HEK293 (cell line): ENCODE results near the gene CCDC116.

Experiments used
- CTCF ChIA-PET: fragments of 350-600 bp; formaldehyde crosslinking; extraction: SDS; loops from one replicate; lab custom pipeline; 2021; ENCODE audit warnings: antibody characterized with exemption; lab: Yijun Ruan, JAX
- POLR2A ChIA-PET: fragments of 300-600 bp; formaldehyde crosslinking; extraction: SDS; loops from one replicate; lab custom pipeline; 2020; ENCODE audit warnings: antibody characterized with exemption, inconsistent platforms; lab: Yijun Ruan, JAX
- H3K27ac ChIP-seq: fragments of 200-500 bp; sonication (Bioruptor generic); 2 replicates; pipeline ENCODE4 v1.5.1; 2014; ENCODE audit warnings: low read depth, low read length, control low read depth, inconsistent platforms; ENCODE audit errors: extremely low read depth
- H3K36me3 ChIP-seq, 2 experiments: fragments of 200-500 bp in 1 of 2; sonication (Bioruptor generic) in 1 of 2; 1 replicate in 1 of 2; 2 replicates in 1 of 2; pipeline ENCODE4 v1.5.1; 2014 to 2017; ENCODE audit warnings: inconsistent platforms in 2 of 2, low read length in 2 of 2; ENCODE audit not compliant: control insufficient read depth in 2 of 2, insufficient read depth in 1 of 2
- H3K4me1 ChIP-seq: fragments of 200-500 bp; sonication (Bioruptor generic); 2 replicates; pipeline ENCODE4 v1.5.1; 2014; ENCODE audit warnings: mild to moderate bottlenecking, low read length, inconsistent platforms; ENCODE audit not compliant: control insufficient read depth, insufficient read depth
- H3K4me3 ChIP-seq: 2 replicates; pipeline ENCODE4 v1.5.1; 2011; ENCODE audit warnings: low read depth, mild to moderate bottlenecking, control low read depth, low read length, moderate library complexity
- H3K9me3 ChIP-seq: fragments of 200-500 bp; sonication (Bioruptor generic); 2 replicates; pipeline ENCODE4 v1.5.1; 2014; ENCODE audit warnings: low read depth, low read length, inconsistent platforms; ENCODE audit not compliant: control insufficient read depth, insufficient read depth
- BCL11B ChIP-seq: fragments of 450-650 bp; formaldehyde crosslinking; IDR thresholded peaks from 2 replicates; pipeline ENCODE4 v1.5.1; 2016; ENCODE audit warnings: low read depth, missing biosample characterization, missing genetic modification characterization
- GLIS1 ChIP-seq: fragments of 450-650 bp; formaldehyde crosslinking; IDR thresholded peaks from 2 replicates; pipeline ENCODE4 v1.5.1; 2016; ENCODE audit warnings: missing biosample characterization, missing genetic modification characterization
- IKZF3 ChIP-seq: fragments of 450-650 bp; IDR thresholded peaks from 2 replicates; pipeline ENCODE4 v1.5.0; 2018; ENCODE audit warnings: missing biosample characterization, mild to moderate bottlenecking, missing genetic modification characterization, moderate library complexity
- PRDM10 ChIP-seq: fragments of 450-650 bp; formaldehyde crosslinking; IDR thresholded peaks from 2 replicates; pipeline ENCODE4 v1.5.1; 2016; ENCODE audit warnings: missing biosample characterization, missing genetic modification characterization
- PRDM6 ChIP-seq: fragments of 450-650 bp; formaldehyde crosslinking; IDR thresholded peaks from 2 replicates; pipeline ENCODE4 v1.5.1; 2017; ENCODE audit warnings: missing biosample characterization, missing genetic modification characterization
- REST ChIP-seq: fragments of 450-650 bp; formaldehyde crosslinking; IDR thresholded peaks from 2 replicates; pipeline ENCODE4 v1.5.1; 2016; ENCODE audit warnings: missing biosample characterization, missing genetic modification characterization
- SALL2 ChIP-seq: fragments of 450-650 bp; formaldehyde crosslinking; IDR thresholded peaks from 2 replicates; pipeline ENCODE4 v1.5.0; 2017; ENCODE audit warnings: missing biosample characterization, mild to moderate bottlenecking, missing genetic modification characterization, borderline replicate concordance
- SP7 ChIP-seq: fragments of 450-650 bp; formaldehyde crosslinking; IDR thresholded peaks from 2 replicates; pipeline ENCODE4 v1.5.1; 2016; ENCODE audit warnings: missing biosample characterization, missing genetic modification characterization
- YY1 ChIP-seq: fragments of 450-650 bp; formaldehyde crosslinking; IDR thresholded peaks from 2 replicates; pipeline ENCODE4 v1.5.1; 2018; ENCODE audit warnings: missing biosample characterization, missing genetic modification characterization
- ZBTB17 ChIP-seq: fragments of 450-650 bp; formaldehyde crosslinking; IDR thresholded peaks from 2 replicates; pipeline ENCODE4 v1.5.1; 2016; ENCODE audit warnings: missing biosample characterization, missing genetic modification characterization
- ZBTB20 ChIP-seq: fragments of 450-650 bp; formaldehyde crosslinking; IDR thresholded peaks from 2 replicates; pipeline ENCODE4 v1.5.1; 2016; ENCODE audit warnings: missing biosample characterization, missing genetic modification characterization
- ZIC2 ChIP-seq: fragments of 450-650 bp; formaldehyde crosslinking; IDR thresholded peaks from 2 replicates; pipeline ENCODE4 v1.5.1; 2016; ENCODE audit warnings: missing biosample characterization, missing genetic modification characterization
- ZNF174 ChIP-seq: fragments of 450-650 bp; formaldehyde crosslinking; IDR thresholded peaks from 2 replicates; pipeline ENCODE4 v1.5.0; 2017; ENCODE audit warnings: missing biosample characterization, mild to moderate bottlenecking, missing genetic modification characterization
- ZNF18 ChIP-seq: fragments of 450-650 bp; formaldehyde crosslinking; IDR thresholded peaks from 2 replicates; pipeline ENCODE4 v1.5.1; 2016; ENCODE audit warnings: missing biosample characterization, missing genetic modification characterization
- ZNF19 ChIP-seq: fragments of 450-650 bp; formaldehyde crosslinking; IDR thresholded peaks from 2 replicates; pipeline ENCODE4; 2016; ENCODE audit warnings: missing biosample characterization, missing genetic modification characterization, low read depth
- ZNF335 ChIP-seq: fragments of 450-650 bp; formaldehyde crosslinking; conservative IDR thresholded peaks from 2 replicates; pipeline ENCODE4 v1.5.1; 2016; ENCODE audit warnings: missing biosample characterization, missing genetic modification characterization
- ZNF394 ChIP-seq: fragments of 450-650 bp; formaldehyde crosslinking; IDR thresholded peaks from 2 replicates; pipeline ENCODE4 v1.5.1; 2016; ENCODE audit warnings: missing biosample characterization, missing genetic modification characterization, mild to moderate bottlenecking, moderate library complexity, borderline replicate concordance
- ZNF426 ChIP-seq: fragments of 450-650 bp; formaldehyde crosslinking; IDR thresholded peaks from 2 replicates; pipeline ENCODE4 v1.5.1; 2017; ENCODE audit warnings: missing biosample characterization, missing genetic modification characterization, mild to moderate bottlenecking, inconsistent platforms, moderate library complexity
- ZNF48 ChIP-seq: fragments of 450-650 bp; formaldehyde crosslinking; IDR thresholded peaks from 2 replicates; pipeline ENCODE4 v1.5.1; 2016; ENCODE audit warnings: missing biosample characterization, missing genetic modification characterization
- ZNF488 ChIP-seq: fragments of 450-650 bp; formaldehyde crosslinking; IDR thresholded peaks from 2 replicates; pipeline ENCODE4 v1.5.1; 2016; ENCODE audit warnings: missing biosample characterization, missing genetic modification characterization
- ZNF501 ChIP-seq: fragments of 450-650 bp; formaldehyde crosslinking; IDR thresholded peaks from 2 replicates; pipeline ENCODE4 v1.5.1; 2016; ENCODE audit warnings: missing biosample characterization, missing genetic modification characterization
- ZNF558 ChIP-seq: fragments of 450-650 bp; formaldehyde crosslinking; IDR thresholded peaks from 2 replicates; pipeline ENCODE4 v1.5.1; 2016; ENCODE audit warnings: missing biosample characterization, missing genetic modification characterization
- ZNF596 ChIP-seq: fragments of 450-650 bp; IDR thresholded peaks from 2 replicates; pipeline ENCODE4 v1.5.0; 2018; ENCODE audit warnings: missing biosample characterization, mild to moderate bottlenecking, missing genetic modification characterization, moderate library complexity
- ZNF600 ChIP-seq: fragments of 450-650 bp; formaldehyde crosslinking; IDR thresholded peaks from 2 replicates; pipeline ENCODE4 v1.5.1; 2016; ENCODE audit warnings: missing biosample characterization, missing genetic modification characterization
- ZNF621 ChIP-seq: fragments of 450-650 bp; formaldehyde crosslinking; IDR thresholded peaks from 2 replicates; pipeline ENCODE4 v1.5.1; 2017; ENCODE audit warnings: missing biosample characterization, missing genetic modification characterization
- ZNF623 ChIP-seq: fragments of 450-650 bp; formaldehyde crosslinking; IDR thresholded peaks from 2 replicates; pipeline ENCODE4 v1.5.1; 2016; ENCODE audit warnings: missing biosample characterization, missing genetic modification characterization

CCDC116 gene

GRCh38 chr22:21651521-21652009, 19.0 kb downstream of the CCDC116 start (continued):
- 0 out of 2 replicates have a peak, but pooled peaks have one; percentile 6 for TF ChIP-seq SP7 (tag by site-specific recombination)
- peak; percentile 87; the same call in 1 of the 2 replicates for TF ChIP-seq ZBTB20 (tag by site-specific recombination)
- peak; percentile 26; the same call in 1 of the 2 replicates for TF ChIP-seq ZBTB17
- TF ChIP-seq IKZF3 = peak; percentile 42; the same call in 1 of the 2 replicates
- TF ChIP-seq ZNF600 (tag by site-specific recombination) = peak; percentile 66
- peak; percentile 83 for TF ChIP-seq ZNF335 (tag by site-specific recombination)
- 0 out of 2 replicates have a peak, but pooled peaks have one; percentile 9 for TF ChIP-seq ZNF501
- peak; percentile 48; the same call in 1 of the 2 replicates for TF ChIP-seq PRDM10 (tag by site-specific recombination)
- TF ChIP-seq GLIS1 (tag by site-specific recombination) = peak; percentile 74
- TF ChIP-seq ZIC2 (tag by site-specific recombination) = peak; percentile 92

GRCh38 chr22:21652010-21652546, 19.5 kb downstream of the CCDC116 start:
- Histone ChIP-seq H3K4me3 (peak overlapping the region; percentile 83), H3K27ac (peak overlapping the region; percentile 48; the same call in 1 of the 2 replicates), H3K4me1 (no peaks in the 10 kb centered on the region), H3K36me3 (peaks cover 0 to 36% of the 10 kb centered on the region in 2 experiments; a peak in 2 of 3 replicates), H3K9me3 (no peaks in the 10 kb centered on the region)
- ChIA-PET POLR2A (interaction anchor here (0.6 to 3.2 kb wide), 5 partner anchors 10 to 60 kb away, joined by 4 to 18 read pairs (median 5); partner anchors contain the start of genes PPIL2 and SDF2L1), CTCF (interaction anchor here (1.0 to 4.8 kb wide), 3 partner anchors 9 to 23 kb away, joined by 3 to 25 read pairs (median 3); partner anchors contain the start of genes CCDC116 and SDF2L1)
- TF ChIP-seq ZNF174 (tag by site-specific recombination) (no peak), REST (no peak), ZNF18 (tag by site-specific recombination) (no peak), ZNF488 (tag by site-specific recombination) (no peak), ZNF596 (tag by site-specific recombination) (no peak), ZNF394 (tag by site-specific recombination) (no peak), ZNF426 (tag by site-specific recombination) (no peak), YY1 (tag by site-specific recombination) (peak; percentile 81), ZNF19 (tag by site-specific recombination) (no peak), ZNF558 (tag by site-specific recombination) (no peak), ZNF621 (tag by site-specific recombination) (no peak), BCL11B (tag by site-specific recombination) (peak; percentile 60; the same call in 1 of the 2 replicates), ZNF623 (no peak), ZNF48 (no peak), PRDM6 (tag by site-specific recombination) (no peak), SALL2 (tag by site-specific recombination) (no peak)
